SH-SY5Y (cell line): Measurements from ENCODE around the gene C1S.

Experiments used
- GATA2 ChIP-seq: IDR thresholded peaks from 2 replicates; pipeline ENCODE4 v1.6.1; 2011; ENCODE audit warnings: mild to moderate bottlenecking, low read depth, low read length
- GATA3 ChIP-seq: IDR thresholded peaks from 2 replicates; pipeline ENCODE4 v1.6.1; 2011; ENCODE audit warnings: low read depth, mild to moderate bottlenecking, low read length, moderate library complexity

C1S gene

GRCh38 chr12:7091171-7091570 lies 30.7 kb downstream of the C1S start:
- TF ChIP-seq GATA2: no peak
- no peak for TF ChIP-seq GATA3

GRCh38 chr12:7091660-7092228 lies 31.2 kb downstream of the C1S start:
- TF ChIP-seq GATA3: no peak
- no peak for TF ChIP-seq GATA2

- TF ChIP-seq GATA3: no peak
- no peak for TF ChIP-seq GATA2
Observed at GRCh38 chr12:7092229-7092985, 31.9 kb downstream of the C1S start, which contains the start of gene C1R. C1R (minus strand) TSS chr12:7092445; CDS start chr12:7092388, 57 bp downstream.

GRCh38 chr12:7092986-7093460 lies 32.5 kb downstream of the C1S start:
- TF ChIP-seq GATA3 (no peak), GATA2 (no peak)

- TF ChIP-seq GATA3 (no peak), GATA2 (no peak)
Observed at GRCh38 chr12:7093486-7093885, 33.0 kb downstream of the C1S start.

GRCh38 chr12:7093892-7094291 lies 33.4 kb downstream of the C1S start:
- TF ChIP-seq GATA2 (no peak), GATA3 (no peak)

GRCh38 chr12:7096006-7096932 lies 35.8 kb downstream of the C1S start:
- TF ChIP-seq GATA2 (no peak), GATA3 (no peak)

GRCh38 chr12:7096979-7097378 lies 36.5 kb downstream of the C1S start:
- TF ChIP-seq GATA3 (no peak), GATA2 (no peak)

- TF ChIP-seq GATA2 (no peak), GATA3 (no peak)
Observed at GRCh38 chr12:7099290-7099996, 38.9 kb downstream of the C1S start.

- TF ChIP-seq GATA3 (no peak), GATA2 (no peak)
Observed at GRCh38 chr12:7100239-7100638, 39.7 kb downstream of the C1S start.

- TF ChIP-seq GATA2: no peak
- no peak for TF ChIP-seq GATA3
Observed at GRCh38 chr12:7101047-7101693, 40.7 kb downstream of the C1S start.

GRCh38 chr12:7101694-7102131 lies 41.2 kb downstream of the C1S start:
- no peak for TF ChIP-seq GATA3
- TF ChIP-seq GATA2: no peak

GRCh38 chr12:7102582-7102981 lies 42.1 kb downstream of the C1S start:
- no peak for TF ChIP-seq GATA2
- TF ChIP-seq GATA3: no peak
